Measurements from ENCODE around the gene GRAMD4.
"Not testable (repeated sequence)": the region's sequence is repeated elsewhere in the genome, so short reads cannot be mapped to it uniquely, and the experiment has no call there.

GRAMD4 gene

DNA sequence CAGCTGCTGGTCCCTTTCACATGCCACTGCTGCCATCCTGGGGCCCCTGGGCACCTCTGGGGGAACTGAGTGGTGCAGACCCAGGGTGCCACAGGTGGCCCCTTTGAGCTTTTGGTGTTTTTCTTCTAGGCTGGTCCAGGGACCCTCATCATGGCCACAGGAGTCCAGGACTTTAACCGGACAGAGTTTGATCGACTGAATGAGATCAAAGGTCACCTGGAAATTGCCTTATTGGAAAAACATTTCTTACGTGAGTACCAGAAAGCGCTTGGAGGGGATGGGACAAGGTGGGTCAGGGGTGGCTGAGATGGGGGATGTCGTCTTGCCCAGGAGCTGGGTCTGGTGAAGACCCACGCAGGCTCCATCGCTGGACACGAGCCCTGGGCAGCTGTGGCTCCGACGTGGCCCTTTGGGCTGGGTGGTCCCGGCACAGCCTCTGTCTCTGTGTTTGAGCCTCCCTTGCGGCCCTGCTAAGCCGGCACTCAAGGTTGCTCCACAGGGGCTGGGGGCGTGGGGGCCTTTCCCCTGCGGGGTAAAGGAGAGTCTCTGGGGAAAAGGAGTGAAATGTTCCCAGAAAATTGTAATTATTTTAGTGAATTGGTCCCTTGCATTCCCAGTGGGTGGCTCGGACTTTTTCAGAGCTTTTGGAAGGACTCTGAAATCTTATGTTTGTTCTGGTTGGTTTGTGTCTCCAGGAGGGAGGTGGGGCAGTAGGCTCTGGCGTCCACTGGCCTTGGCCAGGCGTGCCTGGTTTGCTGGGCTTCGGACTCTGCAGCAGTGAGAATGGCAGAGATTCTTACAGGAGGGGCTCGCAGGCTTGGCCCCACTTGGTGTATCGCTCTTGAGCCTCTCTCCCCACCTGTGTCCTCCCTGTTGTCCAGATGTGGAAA, 17.8 kb downstream of the GRAMD4 start:
- DNase-seq (ENCODE audit: low read depth in 2 of 2), result no peak

DNA sequence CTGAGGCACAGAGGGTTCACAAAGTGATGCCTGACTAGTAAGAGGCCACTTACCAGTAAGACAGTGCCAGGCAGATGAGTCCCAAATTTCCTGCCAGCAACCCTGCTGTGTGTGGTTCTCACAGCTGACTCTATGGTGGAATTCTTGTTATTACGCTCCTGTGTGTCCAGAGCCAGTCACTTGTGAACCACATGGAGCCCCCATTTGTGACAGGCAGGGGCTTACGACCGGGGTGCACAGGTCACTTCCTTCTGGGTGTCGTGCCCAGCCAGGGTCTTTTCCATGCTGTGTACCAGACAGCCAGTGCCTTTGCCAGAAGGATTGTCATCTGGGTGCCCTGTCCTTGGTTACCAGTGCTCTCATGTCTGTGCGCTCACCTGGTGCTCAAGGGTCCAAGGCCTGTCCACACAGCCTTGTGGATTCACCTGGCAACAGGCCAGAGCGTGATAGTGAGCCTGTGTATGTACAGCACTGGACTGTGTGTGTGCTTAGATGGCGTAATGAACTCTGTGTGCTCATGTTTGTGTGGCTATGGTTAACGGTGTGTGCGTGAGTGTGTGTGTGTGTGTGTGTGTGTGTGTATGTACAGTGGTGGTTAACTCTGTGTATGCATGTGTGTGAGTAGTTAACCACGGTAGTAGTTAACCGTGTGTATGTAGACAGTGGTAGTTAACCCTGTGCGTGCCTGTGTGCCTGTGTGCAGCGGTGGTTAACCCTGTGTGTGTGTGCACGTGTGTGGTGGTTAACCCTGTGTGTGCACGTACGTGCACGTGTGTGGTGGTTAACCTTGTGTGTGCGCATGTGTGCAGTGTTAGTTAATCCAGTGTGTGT, 18.6 kb downstream of the GRAMD4 start:
- DNase-seq (ENCODE audit: low read depth in 2 of 2), result no peak

DNA sequence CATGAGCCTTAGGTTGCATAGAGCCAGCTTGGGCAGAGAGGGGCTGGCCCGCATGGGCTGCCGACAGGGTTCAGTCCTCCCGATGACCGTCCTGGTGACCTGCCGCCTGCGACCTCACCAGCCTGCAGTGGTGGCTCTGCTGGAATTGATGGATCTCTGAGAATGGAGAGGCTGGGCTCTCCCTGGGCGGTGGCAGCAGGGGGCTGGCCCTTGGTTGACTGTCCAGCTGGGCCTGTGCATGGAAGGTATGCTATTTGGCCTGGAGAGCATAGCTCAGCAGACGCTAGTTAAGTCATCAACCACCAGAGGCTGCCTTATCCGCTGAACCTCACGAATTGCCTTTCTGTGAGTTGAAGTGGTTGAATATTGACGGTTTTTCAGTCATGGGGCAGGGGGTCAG, 19.7 kb downstream of the GRAMD4 start:
- no peak for DNase-seq (ENCODE audit: low read depth in 2 of 2)

DNA sequence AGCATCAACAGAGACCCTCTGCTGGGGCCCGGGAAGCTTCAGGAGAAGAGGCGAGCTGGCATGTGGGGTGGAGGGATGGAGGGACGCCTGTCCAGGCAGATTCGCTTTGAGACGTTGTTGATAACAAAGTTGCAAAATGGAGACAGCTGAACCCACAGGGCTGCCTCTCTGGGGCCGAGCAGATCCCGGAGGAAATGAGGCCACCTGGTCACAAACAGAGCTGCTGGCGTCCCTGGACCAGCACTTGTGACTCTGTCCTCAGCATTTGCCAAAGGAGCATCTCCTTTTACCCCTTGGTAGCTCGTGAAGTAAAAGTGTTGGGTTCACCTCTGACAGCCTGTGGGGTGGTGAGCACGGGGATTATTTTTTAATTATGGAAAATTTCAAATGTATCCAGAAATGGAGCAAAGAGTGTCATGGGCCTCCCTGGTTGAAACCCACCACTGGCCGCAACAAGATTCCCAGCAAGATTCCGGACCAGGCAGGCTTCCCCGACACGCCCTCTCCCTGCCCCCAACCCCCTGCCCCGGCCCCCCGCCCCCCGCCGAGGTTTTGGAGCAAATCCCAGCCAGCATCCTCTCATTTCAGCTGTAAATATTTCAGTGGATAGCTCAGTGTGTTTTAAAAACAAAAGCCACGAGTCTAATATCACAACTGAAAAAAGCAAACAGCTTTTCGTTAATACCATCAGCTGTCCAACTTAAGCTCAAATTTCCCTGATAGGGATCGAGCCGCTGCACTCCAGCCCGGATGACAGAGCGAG, 20.3 kb downstream of the GRAMD4 start:
- no peak for DNase-seq (ENCODE audit: low read depth in 2 of 2)

DNA sequence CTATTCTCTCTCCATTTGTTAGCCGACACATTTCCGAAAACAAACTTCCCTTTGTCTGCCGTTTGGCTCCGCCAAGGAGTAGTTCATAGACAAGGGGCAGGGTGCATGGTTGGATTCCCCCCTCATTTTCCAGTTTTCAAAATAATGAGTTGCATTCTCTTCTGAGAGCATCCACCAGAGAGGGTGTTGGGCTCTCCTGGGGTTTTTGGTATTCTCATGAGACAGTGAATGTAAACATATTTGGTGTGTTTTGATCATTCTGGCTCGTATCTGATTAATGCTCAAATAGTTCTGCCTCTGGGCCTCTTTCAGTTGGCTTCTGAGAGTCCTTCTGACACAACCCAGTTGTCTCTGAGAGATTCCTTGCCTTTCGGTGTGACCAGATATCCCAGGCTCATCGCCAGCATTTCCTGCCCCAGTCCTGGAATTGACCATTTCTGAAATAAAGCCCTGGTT, 21.7 kb downstream of the GRAMD4 start:
- DNase-seq (ENCODE audit: low read depth in 2 of 2), result no peak

DNA sequence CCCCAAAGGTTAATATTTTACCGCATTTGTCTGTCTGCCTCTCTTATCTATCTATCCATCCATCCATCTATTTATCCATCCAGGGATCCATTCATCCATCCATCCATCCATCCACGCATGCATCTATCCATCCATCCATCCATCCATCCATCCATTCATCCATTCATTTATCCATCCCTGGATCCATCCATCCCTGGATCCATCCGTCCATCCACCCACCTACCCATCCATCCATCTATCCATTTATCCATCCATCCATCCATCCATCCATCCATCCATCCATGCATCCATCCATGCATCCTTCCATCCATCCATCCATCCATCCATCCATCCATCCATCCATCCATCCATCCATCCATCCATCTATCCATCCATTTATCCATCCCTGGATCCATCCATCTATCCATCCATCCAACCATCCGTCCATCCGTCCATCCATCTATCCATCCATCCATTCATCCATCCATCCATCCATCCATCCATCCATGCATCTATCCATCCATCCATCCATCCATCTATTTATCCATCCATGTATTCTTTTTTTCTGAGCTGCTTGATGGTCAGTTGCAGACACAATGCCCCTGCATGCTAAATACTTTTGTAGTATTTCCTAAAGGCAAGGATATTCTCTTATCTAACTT, 22.8 kb downstream of the GRAMD4 start:
- not testable (repeated sequence) for DNase-seq (ENCODE audit: low read depth in 2 of 2)

DNA sequence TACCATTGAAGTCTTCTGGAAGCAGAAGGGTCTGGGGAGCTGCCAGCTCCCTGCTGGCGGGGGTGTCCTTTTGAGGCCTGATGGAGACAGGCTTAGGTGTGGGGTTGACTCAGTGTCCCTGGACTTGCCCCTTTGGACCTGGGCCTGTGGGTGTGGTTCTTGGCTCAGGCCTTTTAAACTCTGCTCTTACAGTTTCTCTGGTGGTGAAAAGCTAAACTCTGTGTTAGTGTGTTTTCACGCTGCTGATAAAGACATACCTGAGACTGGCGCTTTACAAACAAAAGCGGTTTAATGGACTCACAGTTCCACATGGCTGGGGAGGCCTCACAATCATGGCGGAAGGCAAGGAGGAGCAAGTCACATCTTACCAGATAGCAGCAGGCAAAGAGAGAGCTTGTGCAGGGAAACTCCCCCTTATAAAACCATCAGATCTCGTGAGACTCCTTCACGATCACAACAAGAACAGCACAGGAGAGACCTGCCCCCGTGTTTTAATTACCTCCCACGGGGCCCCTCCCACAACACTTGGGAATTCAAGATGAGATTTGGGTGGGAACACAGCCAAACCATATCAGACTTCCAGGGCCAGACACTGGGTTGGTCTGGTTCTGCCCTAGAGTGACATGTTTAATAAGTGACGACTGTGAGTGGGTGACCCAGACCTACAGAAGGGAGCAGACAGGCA, 26.5 kb downstream of the GRAMD4 start:
- DNase-seq (ENCODE audit: low read depth in 2 of 2), result no peak

DNA sequence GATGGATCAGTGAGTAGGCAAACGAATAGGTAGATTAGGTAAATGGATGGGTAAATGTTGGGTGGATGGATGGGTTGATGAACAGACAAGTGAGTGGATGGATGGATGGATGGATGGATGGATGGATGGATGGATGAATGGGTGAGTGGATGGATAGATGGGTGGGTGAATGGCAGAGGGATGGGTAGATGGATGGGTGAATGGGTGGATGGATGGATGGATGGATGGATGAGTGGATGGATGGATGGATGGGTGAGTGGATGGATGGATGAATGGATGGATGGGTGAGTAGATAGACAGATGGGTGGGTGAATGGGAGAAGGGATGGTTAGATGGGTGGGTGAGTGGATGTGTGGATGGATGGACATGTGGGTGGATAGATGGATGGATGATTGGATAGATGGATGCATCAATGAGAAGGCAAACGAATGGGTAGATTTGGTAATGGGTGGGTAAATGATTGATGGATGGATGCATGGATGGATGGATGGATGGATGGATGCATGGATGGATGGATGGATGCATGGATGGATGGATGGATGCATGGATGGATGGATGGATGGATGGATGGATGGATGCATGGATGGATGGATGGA, 28.1 kb downstream of the GRAMD4 start:
- not testable (repeated sequence) for DNase-seq (ENCODE audit: low read depth in 2 of 2)

DNA sequence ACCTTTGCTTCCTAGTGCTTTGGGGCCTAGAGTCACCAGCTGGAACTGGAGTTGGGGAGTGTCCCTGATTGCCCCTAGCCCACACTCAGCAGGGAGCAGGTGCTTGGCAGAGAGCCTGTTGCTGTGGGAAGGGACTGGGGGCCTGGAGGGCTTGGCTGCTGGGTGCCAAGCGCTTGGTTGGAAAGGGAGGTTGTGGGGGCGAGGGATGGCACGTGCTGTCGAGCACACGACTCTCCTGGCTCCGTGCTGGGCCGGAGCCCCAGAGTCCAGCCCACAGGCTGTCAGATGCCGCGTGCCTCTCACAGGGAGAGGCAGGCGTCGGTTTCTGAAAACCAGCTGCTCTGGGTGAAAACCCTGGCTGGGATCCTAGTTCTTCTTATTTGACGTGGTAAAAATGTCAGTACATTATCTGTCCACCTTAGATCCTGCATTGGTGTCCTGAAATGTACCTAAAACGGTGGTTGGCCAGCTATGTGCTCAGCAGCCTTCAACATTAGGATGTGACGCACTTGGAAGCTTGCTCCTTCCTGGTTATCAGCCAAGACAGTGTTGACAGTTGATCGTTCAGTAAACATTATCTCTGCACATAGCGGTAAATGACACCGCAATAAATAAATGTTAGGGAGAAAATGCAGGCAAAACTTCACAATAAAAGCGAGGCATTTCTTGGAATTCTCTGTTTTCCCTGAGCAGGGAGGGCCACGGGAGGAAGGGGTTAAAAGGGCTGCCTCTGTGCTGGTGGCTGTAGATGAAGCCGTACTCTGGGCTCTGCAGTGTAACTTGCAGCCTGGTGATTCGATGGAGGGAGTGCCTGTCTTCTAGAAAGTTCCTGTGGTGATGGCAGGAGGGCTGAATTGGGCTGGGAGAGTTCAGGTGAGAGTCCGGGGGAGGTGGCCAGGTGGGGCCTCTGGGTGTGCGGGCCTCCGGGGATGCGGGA, 29.2 kb downstream of the GRAMD4 start:
- DNase-seq (ENCODE audit: low read depth in 2 of 2), result no peak

DNA sequence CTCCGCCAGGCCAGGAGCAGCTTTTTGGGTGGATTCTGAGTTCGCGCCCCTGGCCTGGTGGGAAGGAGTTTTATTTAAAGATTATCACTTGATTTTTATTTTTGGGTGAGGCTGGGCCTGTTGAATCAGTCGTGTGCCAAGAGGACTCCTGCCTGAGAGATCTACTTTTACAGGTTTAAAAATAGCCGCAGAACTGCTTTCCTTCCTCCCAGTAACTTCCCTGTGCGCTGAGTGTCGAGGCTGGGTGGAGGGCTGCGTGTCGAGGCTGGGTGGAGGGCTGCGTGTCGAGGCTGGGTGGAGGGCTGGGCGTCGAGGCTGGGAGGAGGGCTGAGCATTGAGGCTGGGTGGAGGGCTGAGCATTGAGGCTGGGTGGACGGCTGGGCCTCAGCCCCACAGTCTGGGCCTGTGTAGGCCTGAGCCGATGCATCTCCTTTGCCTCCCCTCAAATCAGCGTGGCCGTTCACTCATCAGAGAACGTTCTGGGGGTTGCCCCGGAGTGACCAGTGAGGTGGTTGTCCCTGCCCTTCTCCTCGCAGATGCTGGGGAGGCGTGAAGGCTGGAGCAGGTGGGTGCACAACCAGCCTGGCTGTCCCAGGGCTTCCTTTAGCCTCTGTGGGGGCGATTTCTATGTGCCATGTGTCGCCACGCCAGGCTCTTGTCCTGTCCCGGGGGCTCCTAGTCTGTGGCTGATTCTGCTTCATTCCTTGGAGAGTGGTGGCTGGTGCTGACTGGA, 30.1 kb downstream of the GRAMD4 start:
- no peak for DNase-seq (ENCODE audit: low read depth in 2 of 2)

DNA sequence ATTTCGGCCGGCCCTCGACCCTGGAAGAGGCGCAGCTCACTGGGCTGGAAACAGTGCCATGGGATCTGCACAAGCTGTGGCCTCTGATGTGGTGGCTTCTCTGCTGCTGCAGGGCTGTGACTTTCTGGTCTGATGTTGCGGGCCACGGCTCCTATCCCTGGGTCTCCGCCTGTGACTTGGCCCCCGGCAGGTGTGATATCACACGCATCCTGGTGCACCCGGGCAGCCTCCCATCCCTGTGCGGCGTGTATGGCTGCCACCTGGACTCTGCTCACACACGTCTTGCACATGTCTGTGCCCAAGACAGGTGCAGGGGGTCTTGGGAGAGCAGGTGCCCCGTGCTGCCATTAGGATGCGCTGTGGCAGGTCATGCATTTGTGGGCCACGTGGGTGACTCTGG, 31.1 kb downstream of the GRAMD4 start:
- DNase-seq (ENCODE audit: low read depth in 2 of 2), result no peak

DNA sequence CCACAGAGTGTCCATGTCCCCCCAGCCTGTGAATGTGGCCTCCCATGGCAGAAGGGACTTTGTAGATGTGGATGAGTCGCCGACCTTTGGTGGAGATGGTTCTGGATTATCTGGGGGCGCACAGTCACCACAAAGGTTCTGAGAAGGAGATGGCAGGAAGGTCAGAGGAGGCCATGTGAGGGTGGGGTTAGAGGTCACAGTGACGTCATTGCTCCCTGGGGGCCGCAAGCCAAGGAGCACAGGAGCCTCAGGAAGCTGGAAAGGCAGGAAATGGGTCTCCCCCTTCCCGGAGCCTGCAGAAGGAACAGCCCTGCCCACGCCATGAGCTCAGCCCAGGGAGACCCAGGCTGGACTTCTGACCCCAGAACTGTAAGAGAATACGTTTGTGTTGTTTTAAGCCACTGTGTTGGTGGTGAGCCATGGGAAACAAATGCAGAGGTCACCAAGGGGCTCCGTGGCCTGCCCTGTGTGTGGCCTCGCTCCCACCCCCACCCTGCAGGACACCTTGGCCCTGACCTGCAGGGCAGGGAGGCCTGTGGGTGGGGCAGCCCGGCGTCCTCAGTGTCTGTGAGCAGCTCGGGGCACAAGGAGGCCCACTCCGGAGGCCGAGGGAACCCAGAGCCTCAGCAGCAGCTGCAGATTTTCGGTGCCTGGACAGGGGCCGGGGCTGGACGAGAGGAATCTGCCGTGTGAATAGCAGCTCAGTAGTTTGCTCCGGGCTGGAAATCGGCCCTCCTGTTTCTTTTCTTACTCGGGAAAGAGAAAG, 32.1 kb downstream of the GRAMD4 start:
- DNase-seq (ENCODE audit: low read depth in 2 of 2), result no peak

DNA sequence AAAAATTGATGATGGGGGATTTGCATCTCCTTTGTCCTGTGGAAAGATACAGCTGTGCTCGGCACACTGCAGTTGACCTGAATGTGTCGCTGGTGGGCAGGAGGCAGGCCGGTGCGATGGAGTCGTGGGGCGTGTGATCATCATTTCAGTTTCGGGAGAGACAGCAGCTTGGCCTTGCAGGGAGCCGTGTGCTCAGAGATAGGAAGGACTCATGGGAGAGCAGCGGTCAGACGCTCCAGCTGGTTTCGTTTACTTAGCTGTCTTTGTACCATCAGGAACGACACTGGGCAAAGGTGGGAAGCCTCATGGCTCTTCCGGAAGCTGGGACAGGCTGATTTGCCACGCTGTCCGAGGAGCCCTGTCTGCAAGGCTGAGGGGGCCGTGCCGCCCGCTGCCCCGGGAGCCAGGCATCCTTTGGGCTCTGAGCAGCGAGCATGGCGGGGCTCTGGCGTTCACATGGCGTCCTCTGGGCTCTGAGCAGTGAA, 32.7 kb downstream of the GRAMD4 start:
- DNase-seq (ENCODE audit: low read depth in 2 of 2), result no peak

DNA sequence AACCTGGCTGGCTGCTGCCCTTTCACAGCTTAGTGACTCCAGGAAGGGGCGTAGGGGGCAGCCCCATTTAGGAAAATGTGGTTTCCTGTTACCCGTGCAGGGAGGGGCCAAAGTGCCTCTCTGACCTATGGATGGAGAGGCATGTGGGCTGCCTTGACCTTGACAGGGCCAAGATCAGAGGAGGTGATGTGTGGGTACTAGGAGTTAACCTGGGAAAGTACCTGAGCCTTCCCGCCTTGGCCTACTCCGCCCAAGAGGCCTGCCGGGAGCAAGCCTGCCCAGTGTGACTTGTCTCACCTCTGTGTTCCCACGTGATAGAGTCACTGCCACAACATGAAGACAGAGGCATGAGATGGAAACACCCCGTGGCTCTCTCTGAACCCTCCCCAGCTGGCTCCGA, 33.4 kb downstream of the GRAMD4 start:
- no peak for DNase-seq (ENCODE audit: low read depth in 2 of 2)

DNA sequence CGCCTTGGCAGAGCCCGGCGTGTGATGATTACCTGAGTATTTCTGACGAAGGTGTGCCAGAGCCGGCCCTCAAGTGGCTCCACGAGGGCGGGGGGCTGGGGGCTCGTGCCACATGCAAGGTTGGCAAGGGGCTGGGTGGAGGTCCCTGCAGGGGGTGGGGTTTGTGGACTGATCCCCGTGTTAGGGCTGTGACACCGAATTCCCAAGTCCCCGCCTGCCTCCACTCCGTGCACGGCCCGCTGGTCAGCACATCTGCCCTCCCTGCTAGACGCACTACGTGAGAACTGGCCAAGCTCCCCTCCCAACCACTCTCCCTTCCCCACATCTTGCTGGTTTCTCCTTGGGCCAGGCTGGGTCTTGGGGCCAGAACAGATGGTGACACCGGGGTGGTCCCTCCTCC, 34.2 kb downstream of the GRAMD4 start:
- no peak for DNase-seq (ENCODE audit: low read depth in 2 of 2)

DNA sequence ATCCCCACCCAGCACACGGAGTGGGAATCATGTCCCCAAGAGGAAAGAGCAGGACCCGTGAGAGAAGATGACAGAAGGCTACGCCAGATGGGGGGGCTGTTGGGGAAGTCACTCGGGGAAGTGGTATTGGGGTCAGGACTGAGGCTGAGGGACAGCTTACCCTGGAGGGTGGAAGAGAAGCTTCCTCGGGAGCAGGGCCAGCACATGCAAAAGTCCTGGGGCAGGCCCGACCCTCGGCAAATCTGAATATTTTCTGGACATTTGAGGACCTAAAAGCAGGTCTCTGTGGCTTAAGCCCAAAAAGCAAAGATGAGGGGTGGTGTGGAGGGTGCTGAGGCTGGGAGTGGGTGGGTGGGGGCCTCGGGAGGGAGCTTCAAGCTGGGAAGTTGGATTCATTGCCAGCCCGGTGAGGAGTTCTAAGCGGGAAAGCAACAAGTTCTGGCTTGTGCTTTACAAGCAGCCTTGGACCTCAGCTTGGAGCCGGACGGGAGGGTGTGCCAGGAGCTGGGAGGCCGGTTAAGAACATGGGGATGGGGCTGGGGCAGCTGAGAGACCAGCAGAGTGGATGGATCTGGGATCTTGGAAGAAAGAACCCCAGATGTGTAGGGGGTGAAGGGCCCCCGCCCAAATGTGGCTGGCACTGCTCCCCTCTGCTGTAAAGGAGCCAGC, 34.9 kb downstream of the GRAMD4 start:
- DNase-seq (ENCODE audit: low read depth in 2 of 2), result no peak

DNA sequence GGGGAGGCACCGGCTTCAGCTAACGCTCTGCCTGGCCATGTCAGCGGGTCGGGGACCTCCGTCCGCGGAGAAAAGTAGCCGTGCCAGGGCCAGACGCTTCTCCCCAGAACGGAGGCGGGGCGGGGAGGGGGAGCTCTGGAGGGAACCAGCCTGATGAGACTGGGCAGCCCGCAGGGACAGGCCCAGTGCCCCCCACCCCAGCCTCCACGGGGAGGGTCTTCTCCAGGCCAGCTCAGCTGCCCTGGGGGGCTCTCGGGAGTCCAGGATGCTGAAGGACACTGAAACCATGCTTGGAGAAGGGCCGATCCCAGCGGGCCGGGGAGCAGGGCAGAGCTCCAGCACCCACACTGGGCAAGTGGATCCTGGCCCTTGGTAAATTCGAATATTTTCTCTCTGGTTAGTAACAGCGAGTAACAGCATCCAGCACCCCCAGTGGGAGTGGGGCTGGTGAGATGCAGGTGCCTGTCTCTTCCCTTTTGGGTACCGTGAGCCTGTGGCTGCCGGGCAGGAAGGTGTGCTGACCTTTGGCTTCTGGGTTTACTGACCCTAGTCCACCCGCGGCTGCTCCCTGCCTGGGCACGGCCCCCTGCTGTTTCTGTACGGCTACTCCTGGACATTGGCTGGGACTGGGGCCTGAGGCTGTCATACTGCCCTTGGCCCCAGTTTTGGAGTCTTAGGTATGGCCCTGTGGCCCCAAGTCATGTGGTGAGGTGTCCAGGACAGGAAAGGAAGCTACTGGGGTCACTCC, 35.8 kb downstream of the GRAMD4 start:
- no peak for DNase-seq (ENCODE audit: low read depth in 2 of 2)
